ENCODE data around the gene ARHGAP26. TPM values are rescaled to one million over a fixed set of nuclear protein-coding genes. Genes with fewer than 3 reads are reported as not detected.

ARHGAP26 gene
- total and polyA plus RNA-seq, 2 of the 4 experiments (the other 2 are of a cell fraction), result 0.54 to 0.56 TPM

DNA sequence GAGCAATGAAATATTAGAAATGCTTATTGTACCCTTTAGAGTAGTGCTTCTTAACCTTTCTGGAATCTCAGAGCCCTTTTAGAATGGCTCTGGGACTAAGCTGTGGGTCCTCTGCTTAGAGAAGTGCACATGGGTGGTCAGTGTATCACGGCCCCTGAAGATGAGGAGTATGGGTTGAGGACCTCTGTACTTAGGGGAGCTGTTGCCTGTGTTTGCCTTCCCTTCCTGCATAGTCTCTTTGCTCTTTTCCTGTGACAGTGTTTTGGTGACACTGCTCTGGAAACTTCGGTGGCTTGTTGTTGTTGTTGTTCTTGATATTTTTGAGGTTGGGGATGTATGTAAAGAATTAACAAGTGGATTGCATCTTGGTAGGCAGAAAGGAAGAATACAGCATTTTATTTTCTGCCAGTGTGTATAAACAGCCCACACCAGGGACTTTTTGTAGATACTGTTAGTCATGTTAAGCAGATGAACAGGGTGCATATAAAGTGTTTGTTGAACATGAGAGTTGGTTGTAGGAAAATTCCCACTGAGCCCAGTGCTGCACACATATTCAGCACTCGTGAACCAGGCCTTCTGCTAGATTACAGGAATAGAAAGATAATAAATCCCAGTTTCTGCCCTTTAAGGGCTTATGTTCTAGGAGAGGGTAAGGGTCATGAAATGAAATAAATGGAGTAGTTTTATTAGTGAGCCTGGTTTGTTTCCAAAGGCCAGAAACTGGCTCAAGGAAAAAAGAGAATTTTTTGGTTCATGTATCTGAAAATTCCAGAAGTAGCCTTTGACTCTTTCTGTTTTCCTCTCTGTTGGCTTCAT, 199.7 kb downstream of the ARHGAP26 start:
- DNase-seq (no peak), ATAC-seq (ENCODE audit: low read depth) (no peak)
- in situ Hi-C loops (cut with MboI; ENCODE audit: low sequenced_read_pairs) (no loop called here), dilution Hi-C loops (cut with HindIII; ENCODE audit: low sequenced_read_pairs, unreplicated experiment) (no loop called here), intact Hi-C loops (cut with micrococcal nuclease) (no loop called here)
- Histone ChIP-seq H3K36me3 (ENCODE audit: control insufficient read depth, insufficient read depth, low read length) (no peaks in the 10 kb centered on the region), H2BK120ac (ENCODE audit: low read depth, low read length) (no peak overlapping the region), H3K9me1 (ENCODE audit: insufficient read depth, low read length) (no peaks in the 10 kb centered on the region), H2AK5ac (ENCODE audit: low read depth, low read length) (0 out of 2 replicates have a peak overlapping the region, but pooled peaks have one; percentile 15), H3K9me3 (ENCODE audit: control insufficient read depth, insufficient read depth, low read length) (no peaks in the 10 kb centered on the region), H2AK9ac (replicated peaks; ENCODE audit: low read depth, low read length, poor library complexity) (no peak overlapping the region), H2BK5ac (ENCODE audit: low read depth, low read length, poor library complexity, severe bottlenecking) (no peak overlapping the region), H4K91ac (ENCODE audit: insufficient read depth, low read depth, low read length) (no peak overlapping the region), H2BK15ac (ENCODE audit: low read depth, low read length) (no peak overlapping the region), H3K23ac (ENCODE audit: low read depth, low read length) (no peak overlapping the region; the same call in 1 of the 2 replicates), H3K14ac (replicated peaks; ENCODE audit: low read depth, low read length) (0 out of 2 replicates have a peak overlapping the region, but pooled peaks have one; percentile 33), H3K27me3 (ENCODE audit: control insufficient read depth, insufficient read depth, low read length) (no peaks in the 10 kb centered on the region), H3K18ac (ENCODE audit: low read depth, low read length) (no peak overlapping the region), H4K20me1 (ENCODE audit: insufficient read depth, low read length) (no peaks in the 10 kb centered on the region), H3K4me3 (ENCODE audit: insufficient read depth, low read depth, low read length) (no peak overlapping the region), H3K4me2 (ENCODE audit: low read depth, low read length) (no peak overlapping the region), H3K27ac (ENCODE audit: insufficient read depth, low read length) (no peak overlapping the region), H3K9ac (ENCODE audit: low read depth, low read length) (no peak overlapping the region), H3K4me1 (ENCODE audit: control insufficient read depth, insufficient read depth, low read length) (no peaks in the 10 kb centered on the region), H4K5ac (ENCODE audit: low read depth, low read length) (no peak overlapping the region), H2AFZ (replicated peaks; ENCODE audit: low read length, poor library complexity) (no peak overlapping the region), H4K8ac (ENCODE audit: low read depth in 2 of 2, low read length in 2 of 2) (no peak overlapping the region), H3K79me1 (ENCODE audit: low read depth in 1 of 2, low read length in 2 of 2) (no peaks in the 10 kb centered on the region), H2BK20ac (ENCODE audit: low read depth, low read length) (no peak overlapping the region), H3K4ac (ENCODE audit: low read depth, low read length) (no peak overlapping the region), H3K56ac (ENCODE audit: extremely low read depth, insufficient read depth, low read length) (no peak overlapping the region)
- ChIA-PET POLR2A (ENCODE audit: unreplicated experiment) (interaction anchor here (0.6 kb wide), 1 partner anchor 962 kb away, joined by 4 read pairs; no protein-coding TSS in a partner anchor), CTCF (no interaction called here)
- WGBS, 2 experiments (ENCODE audit: extremely low coverage in 2 of 2, insufficient read length in 1 of 2), result 80% methylated on average over 1 of the region's 3 CpGs; no CpG with 5 or more reads in 1 of the 2 experiments
- BruUV-seq (replicated peaks), result no TSS peak
- TF ChIP-seq BHLHE40 (IDR thresholded peaks at IDR 0.05; ENCODE audit: low read depth, low read length) (no peak), NFE2L2 (IDR thresholded peaks at IDR 0.05; ENCODE audit: low read depth, low read length) (no peak), CTCF (conservative IDR thresholded peaks at IDR 0.05; ENCODE audit: low read depth, low read length) (no peak), CEBPB (IDR thresholded peaks at IDR 0.05; ENCODE audit: low read depth, low read length) (no peak), RCOR1 (IDR thresholded peaks at IDR 0.05; ENCODE audit: insufficient replicate concordance, low read length) (no peak), CHD1 (IDR thresholded peaks at IDR 0.05; ENCODE audit: low read depth, low read length) (no peak), RFX5 (IDR thresholded peaks at IDR 0.05; ENCODE audit: low read depth, low read length) (no peak), ELK1 (IDR thresholded peaks at IDR 0.05; ENCODE audit: borderline replicate concordance, low read depth, low read length) (no peak), SMC3 (IDR thresholded peaks at IDR 0.05; ENCODE audit: low read depth, low read length) (no peak), POLR2A (IDR thresholded peaks at IDR 0.05; ENCODE audit: low read depth, low read length) (no peak), FOS (IDR thresholded peaks at IDR 0.05; ENCODE audit: low read depth, low read length) (no peak), MXI1 (IDR thresholded peaks at IDR 0.05; ENCODE audit: borderline replicate concordance, low read depth, low read length) (no peak), RAD21 (IDR thresholded peaks at IDR 0.05; ENCODE audit: low read length) (no peak), MAFK (IDR thresholded peaks at IDR 0.05; ENCODE audit: low read depth, low read length) (no peak), MAZ (IDR thresholded peaks at IDR 0.05; ENCODE audit: borderline replicate concordance, low read depth, low read length) (no peak)
